Adrenal gland (tissue), 5 donors: ENCODE data around the gene USP6NL.

Experiments
- CTCF ChIP-seq, 6 experiments: fragments of 450-650 bp in 4 of 6; fragments of 200-600 bp in 2 of 6; sonication (generic) in 1 of 6; IDR thresholded peaks; 1 replicate in 5 of 6; 2 replicates in 1 of 6; pipeline versions ENCODE4 v1.5.1 to v1.8.0; 2016 to 2021; ENCODE audit warnings: antibody characterized with exemption in 6 of 6, mild to moderate bottlenecking in 2 of 6, moderate library complexity in 1 of 6
- POLR2A ChIP-seq, 2 donors: fragments of 450-650 bp; IDR thresholded peaks; one replicate each; pipeline ENCODE4 v1.6.1; 2017; ENCODE audit warnings: antibody characterized with exemption in 2 of 2, mild to moderate bottlenecking in 2 of 2, moderate library complexity in 1 of 2
- donor health status: DM: no; HTN: no; CAD: no.

GRCh38 chr10:11608159-11609013 is 3.1 kb downstream of the USP6NL start:
- TF ChIP-seq CTCF (IDR thresholded peaks at IDR 0.05) (no peak), POLR2A (IDR thresholded peaks at IDR 0.05) (no peak)
